Panc1 (cell line): ENCODE measurements around the gene AMN. TPM values are rescaled to one million over a fixed set of nuclear protein-coding genes. Genes with fewer than 3 reads are reported as not detected.

ENCODE experiments used
- ATAC-seq: fragments of 200-7000 bp; cut with Tn5 transposase; 2 replicates; pipeline ENCODE4 v1.9.1; 2020; ENCODE audit warnings: mild to moderate bottlenecking, moderate library complexity
- BruUV-seq: library from RNA; stranded (reverse); fragments of 400-500 nt; replicated peaks from 2 replicates; lab custom pipeline; 2021; lab: Mats Ljungman, UMichigan
- CTCF ChIA-PET: fragments of 300-600 bp; sonication (Branson Sonifier 250); formaldehyde crosslinking; loops from one replicate; lab custom pipeline; 2022; ENCODE audit warnings: antibody characterized with exemption; lab: Charles Lee
- POLR2A ChIA-PET: fragments of 300-600 bp; sonication (Branson Sonifier 250); formaldehyde crosslinking; loops from one replicate; lab custom pipeline; 2022; ENCODE audit warnings: antibody characterized with exemption; lab: Charles Lee
- DNase-seq: peaks from one replicate; pipeline ENCODE4 v3.0.0-alpha.2; 2010; ENCODE audit warnings: low read depth, low spot score
- H3K27ac ChIP-seq: 2 replicates; pipeline ENCODE4 v1.5.1; 2011; ENCODE audit warnings: mild to moderate bottlenecking, low read length, inconsistent platforms
- H3K27me3 ChIP-seq: fragments of 200-500 bp; sonication (Bioruptor generic); 2 replicates; pipeline ENCODE4 v1.6.0; 2014; ENCODE audit warnings: low read length, inconsistent platforms; ENCODE audit not compliant: control insufficient read depth, insufficient read depth
- H3K36me3 ChIP-seq: fragments of 200-500 bp; sonication (Bioruptor generic); 2 replicates; pipeline ENCODE4 v1.5.1; 2014; ENCODE audit warnings: inconsistent platforms, mild to moderate bottlenecking, low read length, moderate library complexity; ENCODE audit not compliant: control insufficient read depth, insufficient read depth
- H3K4me1 ChIP-seq: 2 replicates; pipeline ENCODE4 v1.5.1; 2011; ENCODE audit warnings: inconsistent platforms, mild to moderate bottlenecking, low read length, moderate library complexity; ENCODE audit not compliant: control insufficient read depth, insufficient read depth
- H3K4me3 ChIP-seq, 2 experiments: 2 replicates each; pipeline ENCODE4 v1.5.1; 2011 to 2012; ENCODE audit warnings: low read depth in 2 of 2, low read length in 2 of 2, mild to moderate bottlenecking in 2 of 2, inconsistent platforms in 1 of 2, moderate library complexity in 1 of 2
- H3K9me3 ChIP-seq: fragments of 200-500 bp; sonication (Bioruptor generic); 2 replicates; pipeline ENCODE4 v1.5.1; 2014; ENCODE audit warnings: low read depth, mild to moderate bottlenecking, inconsistent platforms, low read length, moderate library complexity; ENCODE audit not compliant: control insufficient read depth, insufficient read depth
- CTCF ChIP-seq: fragments of 450-650 bp; IDR thresholded peaks from 2 replicates; pipeline ENCODE4 v1.5.1; 2017; ENCODE audit warnings: mild to moderate bottlenecking
- POLR2AphosphoS5 ChIP-seq: IDR thresholded peaks from 2 replicates; pipeline ENCODE4 v1.6.1; 2012; ENCODE audit warnings: mild to moderate bottlenecking, low read depth, low read length, moderate library complexity
- REST ChIP-seq, 2 experiments: IDR thresholded peaks; 2 replicates each; pipeline ENCODE4 v1.6.1; 2011 to 2012; ENCODE audit warnings: low read depth in 2 of 2, control low read depth in 1 of 2, low read length in 1 of 2, mild to moderate bottlenecking in 1 of 2, moderate library complexity in 1 of 2; ENCODE audit not compliant: insufficient read depth in 1 of 2
- SIN3A ChIP-seq: IDR thresholded peaks from 2 replicates; pipeline ENCODE4 v1.6.1; 2012; ENCODE audit warnings: low read depth, mild to moderate bottlenecking, low read length, moderate library complexity, borderline replicate concordance; ENCODE audit not compliant: insufficient read depth
- TCF7L2 ChIP-seq: IDR thresholded peaks from 2 replicates; pipeline ENCODE4 v1.6.1; 2011; ENCODE audit warnings: mild to moderate bottlenecking, low read depth, low read length, inconsistent platforms
- in situ Hi-C: cut with HindIII; loops from 2 replicates; pipeline ENCODE4 v1.10.0; 2016; ENCODE audit warnings: low sequenced_read_pairs, low pct_unique_long_range_greater_than_20kb
- intact Hi-C: fragments of 100-400 bp; cut with micrococcal nuclease; formaldehyde crosslinking; loops from one replicate; pipeline ENCODE4 v1.10.0; 2022; ENCODE audit not compliant: unreplicated experiment
- total RNA-seq: library from RNA; stranded (reverse); gene quantifications from one replicate; pipeline ENCODE4 v1.2.1, GENCODE V29; 2021; ENCODE audit not compliant: unreplicated experiment

The AMN gene
- total RNA-seq, 1 experiment from 2014 or later: 0.44 TPM

- intact Hi-C loops: no loop called here
- no peaks in the 10 kb centered on the region for H3K27me3 ChIP-seq
- H3K4me3 ChIP-seq: no peak overlapping the region
- H3K27ac ChIP-seq: no peak overlapping the region
- no peaks in the 10 kb centered on the region for H3K9me3 ChIP-seq
- H3K36me3 ChIP-seq: no peaks in the 10 kb centered on the region; the same call in none of the 2 replicates
- ChIA-PET CTCF (no interaction called here), POLR2A (no interaction called here)
- H3K4me1 ChIP-seq: no peaks in the 10 kb centered on the region
- in situ Hi-C loops: no loop called here
- DNase-seq (no peak), ATAC-seq (no peak)
- BruUV-seq: no TSS peak
- TF ChIP-seq SIN3A: no peak
- no peak for TF ChIP-seq CTCF
- TF ChIP-seq TCF7L2: no peak
- no peak for TF ChIP-seq REST (IDR thresholded peaks at IDR 0.05; ENCODE audit: insufficient read depth in 1 of 2, low read depth in 2 of 2, low read length in 1 of 2)
- no peak for TF ChIP-seq POLR2AphosphoS5
These were observed 40.1 kb upstream of the AMN start for GRCh38 chr14:102882226-102882906.

- intact Hi-C loops (no loop called here), in situ Hi-C loops (no loop called here)
- Histone ChIP-seq H3K27me3 (no peaks in the 10 kb centered on the region), H3K36me3 (no peaks in the 10 kb centered on the region; the same call in none of the 2 replicates), H3K9me3 (no peaks in the 10 kb centered on the region), H3K4me1 (no peaks in the 10 kb centered on the region), H3K4me3 (no peak overlapping the region), H3K27ac (no peak overlapping the region)
- ATAC-seq: no peak
- DNase-seq: no peak
- TF ChIP-seq REST (IDR thresholded peaks at IDR 0.05; ENCODE audit: insufficient read depth in 1 of 2, low read depth in 2 of 2, low read length in 1 of 2) (no peak), POLR2AphosphoS5 (no peak), SIN3A (no peak), TCF7L2 (no peak), CTCF (no peak)
- ChIA-PET CTCF (no interaction called here), POLR2A (no interaction called here)
- no TSS peak for BruUV-seq
These were observed 39.3 kb upstream of the AMN start for GRCh38 chr14:102883089-102883541.
